GM18907 (cell line): ENCODE measurements around the gene USP53.
"Not testable (repeated sequence)": the region's sequence is repeated elsewhere in the genome, so short reads cannot be mapped to it uniquely, and the experiment has no call there.

Source experiments
- ATAC-seq: cut with Tn5 transposase; IDR thresholded peaks from one replicate; pipeline ENCODE4 v1.9.1; 2021; ENCODE audit warnings: mild to moderate bottlenecking, moderate library complexity; ENCODE audit not compliant: unreplicated experiment

USP53 gene

DNA sequence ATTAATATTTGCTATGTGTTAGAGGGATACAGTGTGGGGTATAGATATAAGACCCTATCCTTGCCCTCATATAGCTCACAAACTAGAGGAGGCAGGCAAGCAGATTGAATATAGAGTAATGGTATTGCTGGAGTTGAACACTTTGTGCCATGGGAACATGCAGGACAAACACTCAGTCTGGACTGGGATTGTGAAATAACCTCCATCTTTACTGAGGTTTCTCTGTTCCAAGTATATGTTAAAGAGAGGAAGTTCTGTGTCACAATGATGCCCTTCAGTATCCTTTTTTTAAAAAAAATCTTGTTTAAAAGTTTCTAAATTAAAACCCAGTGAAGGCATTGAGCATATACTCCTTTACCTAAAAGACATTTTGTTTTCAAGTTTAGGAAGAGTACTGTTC is 100.7 kb downstream of the USP53 start:
- ATAC-seq = no peak

DNA sequence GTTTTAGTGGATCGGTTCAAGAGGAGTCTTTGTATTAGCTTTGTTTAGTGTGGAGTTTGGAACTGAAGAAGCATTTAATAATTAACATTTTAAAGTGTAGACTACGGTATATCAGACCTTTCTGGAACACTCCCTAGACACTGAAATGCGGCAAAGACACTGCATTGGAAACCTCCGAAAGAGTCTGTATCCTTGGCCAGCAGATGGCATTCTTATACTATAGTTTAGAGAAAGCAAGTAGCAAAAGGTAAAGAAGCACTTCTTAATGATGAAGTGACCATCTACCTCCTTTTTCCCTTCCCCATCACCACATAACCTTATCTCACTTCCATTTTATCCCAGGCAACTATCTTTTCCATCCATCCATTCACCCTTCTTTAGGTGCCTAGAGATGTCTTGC is 101.8 kb downstream of the USP53 start:
- ATAC-seq = peak; percentile 78

DNA sequence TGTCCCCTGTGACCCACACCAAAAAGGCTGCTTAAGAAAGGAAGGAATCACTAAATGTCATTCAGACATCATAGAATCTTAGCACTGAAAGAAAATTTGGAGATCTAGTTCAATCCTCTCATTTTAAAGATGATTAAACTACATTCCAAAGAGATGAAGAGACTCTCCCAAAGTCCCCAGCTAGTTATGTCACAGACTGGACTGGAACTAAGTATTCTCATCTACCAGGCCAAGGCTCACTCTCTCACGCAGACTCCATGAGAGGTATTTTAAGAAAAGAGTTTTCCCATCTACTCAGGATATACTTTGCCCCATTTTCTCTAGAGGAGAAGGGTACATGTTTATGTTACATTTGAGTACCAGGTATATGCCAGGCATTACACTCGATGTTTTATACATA is 102.5 kb downstream of the USP53 start:
- no peak for ATAC-seq

DNA sequence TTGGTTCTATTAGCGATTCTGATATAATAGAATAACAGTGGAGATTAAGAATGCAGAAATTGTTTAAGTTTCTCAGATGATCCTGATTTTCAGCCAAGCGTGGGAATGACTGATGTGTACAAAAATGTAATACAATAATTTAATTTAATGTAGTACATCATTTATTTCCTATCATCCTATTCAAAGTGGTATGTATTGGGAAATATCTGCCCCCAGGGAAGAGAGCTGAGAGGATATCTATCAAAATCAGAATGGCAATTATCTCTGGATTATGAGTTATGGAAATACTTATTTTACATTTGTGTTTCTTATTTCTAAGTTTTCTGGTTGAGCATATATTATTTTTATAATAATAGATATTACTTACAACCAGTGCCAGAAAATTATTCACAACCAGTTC is 105.5 kb downstream of the USP53 start:
- ATAC-seq = no peak

DNA sequence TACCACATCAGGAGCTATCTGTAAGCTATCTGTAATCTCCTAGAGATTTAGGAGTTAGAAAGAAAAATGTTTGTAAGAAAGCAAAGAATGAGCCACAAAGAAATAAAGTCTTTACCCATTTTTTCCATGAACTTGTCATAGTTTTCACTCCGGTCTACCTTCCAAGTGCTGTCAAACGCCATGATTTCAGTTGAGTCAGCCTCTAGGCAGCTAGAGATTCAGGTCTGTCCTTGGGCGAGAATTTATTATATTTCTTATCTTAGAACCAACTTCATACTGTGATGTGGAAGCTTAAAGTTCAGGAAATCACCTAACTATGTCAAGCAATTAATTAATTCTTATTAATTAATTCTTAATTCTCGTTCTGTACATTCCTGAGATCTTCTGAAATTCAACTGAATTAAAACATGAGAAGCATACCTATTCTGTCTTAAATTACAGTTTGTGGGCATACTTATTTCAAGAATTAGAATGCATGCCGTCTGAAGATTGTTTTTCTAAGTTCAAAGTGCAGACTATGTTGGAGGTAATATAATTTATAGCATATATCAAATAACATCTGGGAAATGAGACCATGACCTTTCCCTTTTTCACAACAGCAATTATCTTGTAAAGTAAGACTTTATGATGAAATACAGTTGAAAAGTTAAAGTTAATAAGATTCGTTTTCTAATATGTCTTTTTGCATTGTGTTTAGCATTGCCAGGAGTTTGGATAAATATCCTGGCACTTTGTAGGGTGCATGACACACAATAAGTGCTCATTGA is 109.6 kb downstream of the USP53 start, which contains the start of gene FABP2:
Gene FABP2 (minus strand): TSS at position 218 of the 767 bp plus-strand sequence. CDS start 36 bp downstream, at position 182.
- ATAC-seq = no peak

DNA sequence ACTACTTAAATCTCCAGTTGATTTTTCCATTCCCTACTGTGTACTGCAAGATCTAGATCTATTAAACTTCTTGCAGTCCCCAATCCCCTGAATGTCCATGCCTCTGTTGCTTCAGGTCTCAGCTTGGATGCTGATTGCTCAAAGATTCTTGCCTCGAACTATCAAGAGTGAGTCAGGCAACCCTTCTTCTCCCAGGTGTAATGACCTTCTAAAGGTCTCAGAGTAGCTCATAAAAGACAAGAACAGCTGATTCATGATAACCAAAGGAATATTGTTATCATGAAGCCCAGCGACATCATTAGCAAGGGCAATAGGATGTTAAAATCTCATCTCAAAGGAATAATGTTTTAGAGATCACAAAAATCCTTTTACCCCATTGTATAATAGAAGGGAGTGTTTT is 116.2 kb downstream of the USP53 start:
- ATAC-seq = no peak

DNA sequence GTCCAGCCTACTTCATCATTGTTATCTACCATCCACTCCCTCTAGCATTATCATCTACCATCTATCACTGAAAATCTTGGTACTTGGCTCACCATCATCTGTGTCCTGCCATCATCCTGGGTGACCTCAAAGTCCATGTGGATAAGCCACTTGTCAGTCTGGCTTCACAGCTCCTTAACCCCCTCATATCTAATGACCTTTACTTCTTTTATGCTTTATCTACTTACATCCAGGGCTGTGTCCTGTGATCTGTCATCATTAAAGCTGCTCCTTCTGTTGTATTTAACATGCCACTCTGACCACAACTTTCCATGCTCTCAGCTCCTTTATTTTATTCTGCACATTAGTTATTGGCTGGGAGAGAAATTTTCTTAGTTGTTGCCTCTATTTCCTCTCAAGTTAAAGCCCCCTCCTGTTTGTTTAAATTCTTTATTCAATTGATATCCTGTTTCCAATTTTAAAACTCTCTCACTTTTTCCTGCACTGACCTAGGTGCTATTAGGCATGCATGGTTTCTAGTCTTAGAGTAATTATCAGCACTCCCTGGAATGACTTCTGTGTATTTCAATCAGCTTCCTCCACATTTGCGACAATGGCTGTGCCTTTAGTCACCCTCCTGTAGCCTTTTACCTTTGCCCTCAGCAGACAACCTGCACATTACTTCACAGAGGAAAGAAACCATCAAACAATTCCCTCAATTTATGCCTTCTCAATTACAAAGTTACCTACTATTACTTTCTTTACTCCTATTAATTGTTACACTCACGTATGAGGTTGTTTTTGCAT is 117.5 kb downstream of the USP53 start:
- ATAC-seq = no peak

DNA sequence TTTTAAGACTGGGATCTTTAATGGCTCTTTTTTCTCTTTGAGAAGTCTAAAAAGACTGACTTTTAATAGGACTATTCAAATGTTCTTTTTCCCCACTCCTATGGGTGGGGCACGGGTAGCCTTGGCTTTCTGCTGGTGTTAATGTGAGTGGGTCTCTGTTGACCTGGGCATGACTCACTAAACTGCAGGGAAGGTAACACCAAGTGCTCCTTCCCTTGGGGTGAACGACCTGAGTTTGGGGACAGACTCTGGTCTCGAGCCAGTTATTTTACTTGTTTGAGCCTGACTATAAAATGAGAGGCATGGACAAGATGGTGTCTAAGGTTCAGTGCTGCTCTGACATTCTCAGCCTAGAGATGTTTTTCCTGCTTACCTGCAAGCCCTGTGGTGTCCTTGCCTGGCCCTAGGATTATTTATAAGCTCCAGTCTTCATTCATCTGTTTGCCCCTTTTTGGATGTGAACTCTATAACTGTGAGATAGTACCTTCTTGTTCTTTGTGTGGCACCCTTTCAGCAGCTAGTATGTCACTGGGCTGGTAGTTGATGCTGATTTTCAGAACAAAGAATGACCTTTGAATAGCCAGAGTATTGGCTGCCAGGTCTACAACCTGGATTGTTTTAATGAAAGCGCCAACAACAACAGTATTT is 123.9 kb downstream of the USP53 start:
- ATAC-seq = not testable (repeated sequence)

DNA sequence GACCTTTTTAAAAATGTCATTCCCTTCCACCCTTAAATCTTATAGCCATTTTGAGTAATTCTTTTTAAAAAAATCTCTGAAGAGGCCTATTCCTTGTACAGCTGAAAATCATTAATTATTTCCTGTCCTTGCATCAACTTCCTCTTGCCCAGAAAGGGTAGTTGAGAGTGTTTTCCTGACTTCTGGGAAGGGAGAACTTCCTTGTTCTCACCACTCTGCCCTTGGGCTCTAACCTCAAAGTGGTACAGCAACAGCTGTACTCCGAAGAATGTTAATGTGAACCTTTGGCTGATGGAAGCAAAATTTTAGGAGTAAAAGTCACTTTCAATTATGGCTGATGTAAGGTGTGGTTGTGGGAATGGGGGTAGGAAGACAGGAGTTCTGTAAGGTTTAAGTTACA is 124.5 kb downstream of the USP53 start:
- no peak for ATAC-seq

DNA sequence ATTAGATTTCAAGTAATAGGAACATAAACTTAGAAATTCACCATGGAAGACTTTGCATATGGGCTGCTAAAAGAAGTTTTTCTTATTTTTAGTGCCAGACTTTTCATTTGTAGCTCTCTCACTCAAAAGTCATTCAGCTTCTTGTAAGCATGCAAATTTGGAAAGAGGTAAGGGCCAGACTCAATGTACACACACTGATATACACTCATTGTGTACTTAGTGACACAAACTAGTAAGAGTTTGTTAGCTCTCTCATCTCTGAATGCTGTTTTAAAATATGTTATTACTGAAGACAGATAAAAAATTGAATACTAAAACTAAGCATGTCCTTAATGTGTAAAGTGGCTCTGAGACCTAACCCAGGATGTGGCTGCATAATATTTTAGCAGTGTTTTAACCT is 127.4 kb downstream of the USP53 start:
- not testable (repeated sequence) for ATAC-seq

DNA sequence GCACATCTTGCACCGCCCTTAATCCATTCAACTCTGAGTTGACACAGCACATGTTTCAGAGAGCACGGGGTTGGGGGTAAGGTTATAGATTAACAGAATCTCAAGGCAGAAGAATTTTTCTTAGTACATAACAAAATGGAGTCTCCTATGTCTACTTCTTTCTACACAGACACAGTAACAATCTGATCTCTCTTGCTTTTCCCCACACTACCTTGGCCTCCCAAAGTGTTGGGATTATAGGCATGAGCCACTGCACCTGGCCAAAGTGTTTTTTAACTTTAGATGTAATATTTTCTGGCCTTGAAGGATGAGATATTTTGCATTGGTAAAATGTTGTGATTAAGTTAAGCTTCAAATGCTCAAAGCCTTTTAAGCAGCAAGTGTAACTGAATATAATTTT is 130.8 kb downstream of the USP53 start:
- not testable (repeated sequence) for ATAC-seq
